PC-9 (cell line): ENCODE results near the gene MARK1. TPM values are rescaled to one million over a fixed set of nuclear protein-coding genes. Genes with fewer than 3 reads are reported as not detected.
A peak's percentile ranks its signal among the peaks of the same experiment; 100 is the strongest.

Source experiments
- BruUV-seq: library from RNA; stranded (reverse); fragments of 400-500 nt; replicated peaks from 2 replicates; lab custom pipeline; 2021; lab: Mats Ljungman, UMichigan
- CTCF ChIA-PET: fragments of 300-600 bp; sonication (Branson Sonifier 250); formaldehyde crosslinking; loops from one replicate; lab custom pipeline; 2022; ENCODE audit warnings: antibody characterized with exemption; lab: Charles Lee
- POLR2A ChIA-PET: fragments of 300-600 bp; sonication (Branson Sonifier 250); formaldehyde crosslinking; loops from one replicate; lab custom pipeline; 2022; ENCODE audit warnings: antibody characterized with exemption; ENCODE audit not compliant: unreplicated experiment; lab: Charles Lee
- DNase-seq, 2 experiments: peaks; one replicate each; pipeline versions ENCODE4 v3.0.0 to v3.0.0-alpha.2; 2015 to 2022; ENCODE audit warnings: mixed read lengths in 1 of 2
- H2AFZ ChIP-seq: fragments of 200-600 bp; sonication (generic); 2 replicates; pipeline ENCODE4 v1.8.1; 2017; ENCODE audit warnings: antibody characterized with exemption
- H3F3A ChIP-seq: fragments of 200-600 bp; sonication (generic); 2 replicates; pipeline ENCODE4 v1.8.1; 2017; ENCODE audit warnings: antibody characterized with exemption, mild to moderate bottlenecking, low read depth; ENCODE audit not compliant: insufficient read depth
- H3K27ac ChIP-seq: fragments of 200-600 bp; sonication (generic); 2 replicates; pipeline ENCODE4 v1.6.1; 2016; ENCODE audit warnings: mixed run types
- H3K27me3 ChIP-seq: fragments of 200-600 bp; sonication (generic); 2 replicates; pipeline ENCODE4 v1.6.1; 2016; ENCODE audit warnings: low read depth, mixed run types; ENCODE audit not compliant: insufficient read depth
- H3K36me3 ChIP-seq: fragments of 200-600 bp; sonication (generic); 2 replicates; pipeline ENCODE4 v1.6.1; 2016; ENCODE audit warnings: low read depth, mixed run types
- H3K4me1 ChIP-seq: fragments of 200-600 bp; sonication (generic); replicated peaks from 2 replicates; pipeline ENCODE4 v1.6.1; 2016; ENCODE audit warnings: mixed run types; ENCODE audit not compliant: insufficient read depth
- H3K4me2 ChIP-seq: fragments of 200-600 bp; sonication (generic); 2 replicates; pipeline ENCODE4 v1.6.1; 2017; ENCODE audit warnings: mixed run types
- H3K4me3 ChIP-seq: fragments of 200-600 bp; sonication (generic); 2 replicates; pipeline ENCODE4 v1.6.1; 2016; ENCODE audit warnings: mixed run types
- H3K79me2 ChIP-seq: fragments of 200-600 bp; sonication (generic); 2 replicates; pipeline ENCODE4 v1.6.1; 2017; ENCODE audit warnings: low read depth, mixed run types
- H3K9me2 ChIP-seq: fragments of 200-600 bp; sonication (generic); 2 replicates; pipeline ENCODE4 v1.8.1; 2017; ENCODE audit warnings: mild to moderate bottlenecking; ENCODE audit not compliant: insufficient read depth
- H3K9me3 ChIP-seq: fragments of 200-600 bp; sonication (generic); 2 replicates; pipeline ENCODE4 v1.8.1; 2016; ENCODE audit warnings: low read depth; ENCODE audit not compliant: insufficient read depth
- H4K20me1 ChIP-seq: fragments of 200-600 bp; sonication (generic); 2 replicates; pipeline ENCODE4 v1.8.1; 2017; ENCODE audit not compliant: insufficient read depth
- CTCF ChIP-seq: fragments of 200-600 bp; sonication (generic); conservative IDR thresholded peaks from 2 replicates; pipeline ENCODE4 v1.6.1; 2017; ENCODE audit warnings: mixed run types, antibody characterized with exemption, mild to moderate bottlenecking, moderate library complexity
- EZH2 ChIP-seq: fragments of 200-600 bp; sonication (generic); IDR thresholded peaks from 2 replicates; pipeline ENCODE4 v1.8.0; 2017; ENCODE audit warnings: antibody characterized with exemption, low read depth
- intact Hi-C: fragments of 100-400 bp; cut with micrococcal nuclease; formaldehyde crosslinking; loops from one replicate; pipeline ENCODE4 v1.10.0; 2022; ENCODE audit not compliant: unreplicated experiment
- total RNA-seq: library from RNA; stranded (reverse); gene quantifications from 2 replicates; pipeline ENCODE4 v1.2.3, GENCODE V29; 2021

Gene MARK1
- total RNA-seq, 1 experiment from 2014 or later, result 1.9 TPM

GRCh38 chr1:220491891-220492290, 36.0 kb upstream of the MARK1 start:
- no peak for DNase-seq
- Histone ChIP-seq H3K4me3 (no peak overlapping the region), H3K27me3 (no peaks in the 10 kb centered on the region), H3K9me2 (no peaks in the 10 kb centered on the region), H3K27ac (no peak overlapping the region), H3K4me2 (no peak overlapping the region), H3F3A (peaks cover 12% of the 10 kb centered on the region; the same call in 1 of the 2 replicates), H3K79me2 (no peaks in the 10 kb centered on the region), H3K4me1 (peaks cover 4% of the 10 kb centered on the region), H3K9me3 (no peaks in the 10 kb centered on the region; the same call in 1 of the 2 replicates), H2AFZ (no peak overlapping the region), H4K20me1 (no peaks in the 10 kb centered on the region), H3K36me3 (no peaks in the 10 kb centered on the region)
- no peak for TF ChIP-seq EZH2
- no peak for TF ChIP-seq CTCF
- POLR2A ChIA-PET, result no interaction called here
- BruUV-seq, result no TSS peak
- intact Hi-C loops, result no loop called here
- CTCF ChIA-PET, result no interaction called here

GRCh38 chr1:220497220-220497947, 30.6 kb upstream of the MARK1 start:
- intact Hi-C loops, result no loop called here
- no peaks in the 10 kb centered on the region for H3K27me3 ChIP-seq
- H3K9me2 ChIP-seq, result no peaks in the 10 kb centered on the region
- CTCF ChIA-PET, result no interaction called here
- no TSS peak for BruUV-seq
- H3K79me2 ChIP-seq, result no peaks in the 10 kb centered on the region
- H3K4me3 ChIP-seq, result no peak overlapping the region
- no peaks in the 10 kb centered on the region for H3F3A ChIP-seq
- DNase-seq, result no peak
- no peaks in the 10 kb centered on the region for H4K20me1 ChIP-seq
- no peak overlapping the region for H3K4me2 ChIP-seq
- H2AFZ ChIP-seq, result no peak overlapping the region
- POLR2A ChIA-PET, result interaction anchor here (0.7 kb wide), 1 partner anchor 20 kb away, joined by 3 read pairs; no protein-coding TSS in a partner anchor
- H3K36me3 ChIP-seq, result no peaks in the 10 kb centered on the region
- H3K9me3 ChIP-seq, result no peaks in the 10 kb centered on the region; the same call in 1 of the 2 replicates
- no peak overlapping the region for H3K27ac ChIP-seq
- no peak for TF ChIP-seq CTCF
- no peak for TF ChIP-seq EZH2
- H3K4me1 ChIP-seq, result no peaks in the 10 kb centered on the region; the same call in 1 of the 2 replicates

GRCh38 chr1:220498188-220498587, 29.7 kb upstream of the MARK1 start:
- Histone ChIP-seq H3K4me2 (no peak overlapping the region), H3K36me3 (no peaks in the 10 kb centered on the region), H3K27ac (no peak overlapping the region), H3K9me2 (no peaks in the 10 kb centered on the region), H4K20me1 (no peaks in the 10 kb centered on the region), H3F3A (no peaks in the 10 kb centered on the region), H3K27me3 (no peaks in the 10 kb centered on the region), H3K4me1 (no peaks in the 10 kb centered on the region; the same call in 1 of the 2 replicates), H3K9me3 (no peaks in the 10 kb centered on the region; the same call in 1 of the 2 replicates), H3K4me3 (no peak overlapping the region), H2AFZ (no peak overlapping the region), H3K79me2 (no peaks in the 10 kb centered on the region)
- no peak for TF ChIP-seq EZH2
- no peak for TF ChIP-seq CTCF
- peak in 1 of 2 experiments; percentile 52 for DNase-seq
- intact Hi-C loops, result no loop called here
- no TSS peak for BruUV-seq
- CTCF ChIA-PET, result no interaction called here
- POLR2A ChIA-PET, result no interaction called here
